Breast epithelium (tissue), 3 donors: ENCODE results near the gene CRTAP.

ENCODE experiments used
- CTCF ChIP-seq, 3 donors: fragments of 450-650 bp; IDR thresholded peaks; one replicate each; pipeline ENCODE4 v1.5.1; 2016 to 2017; ENCODE audit warnings: antibody characterized with exemption in 3 of 3, mild to moderate bottlenecking in 3 of 3, moderate library complexity in 3 of 3
- POLR2AphosphoS5 ChIP-seq, 3 donors: sonication (generic); formaldehyde crosslinking; IDR thresholded peaks; one replicate each; pipeline ENCODE4 v1.6.1; 2017; ENCODE audit warnings: antibody characterized with exemption in 3 of 3

GRCh38 chr3:33167284-33167683 lies 53.5 kb downstream of the CRTAP start:
- no peak for TF ChIP-seq CTCF (IDR thresholded peaks at IDR 0.05)
- TF ChIP-seq POLR2AphosphoS5 (IDR thresholded peaks at IDR 0.05) = no peak
